Neural crest cell (in vitro differentiated cells): ENCODE data around the gene RBPJ. TPM values are rescaled to one million over a fixed set of nuclear protein-coding genes. Genes with fewer than 3 reads are reported as not detected.
A peak's percentile ranks its signal among the peaks of the same experiment; 100 is the strongest.

ENCODE experiments used
- DNase-seq: peaks from one replicate; pipeline ENCODE4 v3.0.0; 2021; ENCODE audit warnings: low read depth, mixed read lengths, low spot score
- H3K27ac Mint-ChIP-seq: one replicate; pipeline ENCODE4 v1.8.0; 2021; ENCODE audit warnings: mild to moderate bottlenecking, mixed read lengths; ENCODE audit not compliant: unreplicated experiment
- H3K27me3 Mint-ChIP-seq: 2 replicates; pipeline ENCODE4 v1.8.0; 2021; ENCODE audit warnings: low read depth, mild to moderate bottlenecking, mixed read lengths
- H3K36me3 Mint-ChIP-seq: 2 replicates; pipeline ENCODE4 v1.8.0; 2021; ENCODE audit warnings: low read depth, mild to moderate bottlenecking, mixed read lengths
- H3K4me1 Mint-ChIP-seq: 2 replicates; pipeline ENCODE4 v1.8.0; 2021; ENCODE audit warnings: mixed read lengths
- H3K4me3 Mint-ChIP-seq: one replicate; pipeline ENCODE4 v1.8.0; 2021; ENCODE audit warnings: mild to moderate bottlenecking, mixed read lengths
- H3K9me3 Mint-ChIP-seq: 2 replicates; pipeline ENCODE4 v1.8.0; 2021; ENCODE audit warnings: mixed read lengths
- total RNA-seq: library from RNA; stranded (reverse); gene quantifications from 2 replicates; pipeline ENCODE4 v1.2.1, GENCODE V29; 2021
- TF ChIP-seq, protein P1 (sequence below): fragments of 200-600 bp; sonication (generic); conservative IDR thresholded peaks from 2 replicates; pipeline ENCODE4 v1.5.0; 2021; ENCODE audit warnings: antibody characterized with exemption, mild to moderate bottlenecking

RBPJ gene
- total RNA-seq, 1 donor from 2014 or later: 76.4 TPM

DNA sequence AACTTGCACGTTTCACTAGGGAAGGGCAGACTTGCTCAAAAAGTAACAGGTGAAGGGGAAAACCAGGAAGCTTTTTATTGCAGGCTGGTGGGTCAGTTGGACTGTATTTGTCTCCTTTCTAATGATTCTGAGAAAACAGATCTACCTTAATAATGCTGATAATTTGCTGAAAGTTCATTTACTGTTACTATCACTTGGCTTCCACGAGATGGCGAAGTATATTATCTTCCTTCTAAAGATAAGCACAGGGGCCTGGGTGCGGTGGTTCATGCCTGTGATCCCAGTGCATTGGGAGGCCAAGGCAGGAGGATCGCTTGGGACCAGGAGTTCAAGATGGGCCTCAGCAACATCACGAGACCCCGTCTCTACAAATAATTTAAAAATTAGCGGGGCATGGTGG is 153.1 kb downstream of the RBPJ start:
- H3K27ac Mint-ChIP-seq: no peak overlapping the region
- H3K36me3 Mint-ChIP-seq: no peaks in the 10 kb centered on the region
- no peaks in the 10 kb centered on the region for H3K27me3 Mint-ChIP-seq
- TF ChIP-seq, protein P1, sequence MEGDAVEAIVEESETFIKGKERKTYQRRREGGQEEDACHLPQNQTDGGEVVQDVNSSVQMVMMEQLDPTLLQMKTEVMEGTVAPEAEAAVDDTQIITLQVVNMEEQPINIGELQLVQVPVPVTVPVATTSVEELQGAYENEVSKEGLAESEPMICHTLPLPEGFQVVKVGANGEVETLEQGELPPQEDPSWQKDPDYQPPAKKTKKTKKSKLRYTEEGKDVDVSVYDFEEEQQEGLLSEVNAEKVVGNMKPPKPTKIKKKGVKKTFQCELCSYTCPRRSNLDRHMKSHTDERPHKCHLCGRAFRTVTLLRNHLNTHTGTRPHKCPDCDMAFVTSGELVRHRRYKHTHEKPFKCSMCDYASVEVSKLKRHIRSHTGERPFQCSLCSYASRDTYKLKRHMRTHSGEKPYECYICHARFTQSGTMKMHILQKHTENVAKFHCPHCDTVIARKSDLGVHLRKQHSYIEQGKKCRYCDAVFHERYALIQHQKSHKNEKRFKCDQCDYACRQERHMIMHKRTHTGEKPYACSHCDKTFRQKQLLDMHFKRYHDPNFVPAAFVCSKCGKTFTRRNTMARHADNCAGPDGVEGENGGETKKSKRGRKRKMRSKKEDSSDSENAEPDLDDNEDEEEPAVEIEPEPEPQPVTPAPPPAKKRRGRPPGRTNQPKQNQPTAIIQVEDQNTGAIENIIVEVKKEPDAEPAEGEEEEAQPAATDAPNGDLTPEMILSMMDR: no peak
- DNase-seq: no peak
- no peak overlapping the region for H3K4me3 Mint-ChIP-seq
- peaks cover 5% of the 10 kb centered on the region for H3K4me1 Mint-ChIP-seq
- H3K9me3 Mint-ChIP-seq: peaks cover 4% of the 10 kb centered on the region

DNA sequence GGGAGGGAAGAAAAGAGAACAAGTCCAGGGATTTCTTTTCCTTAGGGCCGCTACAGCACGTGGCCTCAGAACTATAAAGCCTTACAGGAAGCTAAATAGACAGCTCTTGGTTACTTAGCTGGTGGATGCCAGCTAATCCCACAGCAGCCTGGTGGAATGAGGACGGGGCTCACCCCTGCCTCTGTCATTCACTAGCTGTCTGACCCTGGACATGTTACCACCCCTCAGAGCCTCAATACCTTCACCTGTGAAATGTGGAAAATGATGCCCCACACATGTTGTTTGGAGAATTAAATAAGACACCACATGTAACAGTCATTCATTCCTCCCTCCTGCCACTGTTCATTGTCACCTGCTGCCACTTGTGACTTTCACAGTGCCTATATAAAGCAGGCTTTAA is 153.7 kb downstream of the RBPJ start:
- TF ChIP-seq, protein P1: no peak

DNA sequence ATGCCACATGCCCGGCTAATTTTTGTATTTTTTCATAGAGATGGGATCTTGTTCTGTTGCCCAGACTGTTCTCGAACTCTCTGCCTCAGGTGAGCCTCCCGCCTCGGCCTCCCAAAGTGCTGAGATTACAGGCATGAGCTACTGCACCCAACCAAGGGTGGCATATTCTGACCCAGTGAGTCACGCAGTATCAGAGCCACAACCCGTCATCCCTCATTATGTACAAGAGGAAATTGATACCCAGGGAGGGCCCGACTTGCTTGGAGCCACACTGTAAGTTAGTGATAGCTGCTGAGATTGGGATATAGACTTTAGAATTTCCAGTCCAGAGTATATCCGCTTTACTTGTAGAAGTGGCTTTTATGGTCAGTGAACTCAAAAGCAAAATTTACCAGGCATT is 154.9 kb downstream of the RBPJ start:
- H3K9me3 Mint-ChIP-seq: peaks cover 4% of the 10 kb centered on the region
- H3K27ac Mint-ChIP-seq: no peak overlapping the region

More for the DNA sequence above, 153.7 kb downstream of the RBPJ start:
- Mint-ChIP-seq H3K27me3 (no peaks in the 10 kb centered on the region), H3K4me3 (no peak overlapping the region), H3K36me3 (no peaks in the 10 kb centered on the region), H3K4me1 (peaks cover 8% of the 10 kb centered on the region), H3K27ac (no peak overlapping the region), H3K9me3 (peaks cover 4% of the 10 kb centered on the region)
- DNase-seq: no peak

GRCh38 chr4:26476545-26476944 is 155.7 kb downstream of the RBPJ start:
- H3K27ac Mint-ChIP-seq: peak overlapping the region; percentile 12
- TF ChIP-seq, protein P1: no peak
- H3K4me3 Mint-ChIP-seq: no peak overlapping the region
- H3K9me3 Mint-ChIP-seq: peaks cover 4% of the 10 kb centered on the region
- H3K36me3 Mint-ChIP-seq: no peaks in the 10 kb centered on the region
- DNase-seq: no peak
- H3K27me3 Mint-ChIP-seq: no peaks in the 10 kb centered on the region
- H3K4me1 Mint-ChIP-seq: peaks cover 11% of the 10 kb centered on the region

More for the DNA sequence above, 154.9 kb downstream of the RBPJ start:
- Mint-ChIP-seq H3K4me3 (no peak overlapping the region), H3K36me3 (no peaks in the 10 kb centered on the region), H3K4me1 (peaks cover 11% of the 10 kb centered on the region), H3K27me3 (no peaks in the 10 kb centered on the region)
- DNase-seq: no peak
- TF ChIP-seq, protein P1: no peak

- TF ChIP-seq, protein P1: no peak
- Mint-ChIP-seq H3K27ac (no peak overlapping the region), H3K4me3 (no peak overlapping the region), H3K9me3 (no peaks in the 10 kb centered on the region), H3K27me3 (no peaks in the 10 kb centered on the region), H3K36me3 (no peaks in the 10 kb centered on the region), H3K4me1 (peaks cover 21% of the 10 kb centered on the region)
- DNase-seq: no peak
These were observed 157.5 kb downstream of the RBPJ start for GRCh38 chr4:26478330-26478729.
